ENCODE data around the gene DAZ1.
"Not testable (repeated sequence)": the region's sequence is repeated elsewhere in the genome, so short reads cannot be mapped to it uniquely, and the experiment has no call there.

DAZ1 gene

GRCh38 chrY:23198908-23199307 lies at the start of gene DAZ1:
Gene DAZ1 (minus strand): TSS chrY:23199008. CDS start chrY:23198800, 208 bp downstream.
- not testable (repeated sequence) for DNase-seq

- DNase-seq = not testable (repeated sequence)
These were observed 20.4 kb upstream of the DAZ1 start, which contains the start of gene DAZ2 for GRCh38 chrY:23219233-23219632. Gene DAZ2 (plus strand): TSS chrY:23219533. CDS start chrY:23219741, 208 bp downstream.

GRCh38 chrY:23210681-23211080 lies 11.9 kb upstream of the DAZ1 start:
- not testable (repeated sequence) for DNase-seq

- DNase-seq = not testable (repeated sequence)
These were observed 11.1 kb upstream of the DAZ1 start for GRCh38 chrY:23209802-23210495.

GRCh38 chrY:23207455-23207854 lies 8.6 kb upstream of the DAZ1 start:
- not testable (repeated sequence) for DNase-seq
